Embryonic facial prominence (tissue), 1 donor: ENCODE measurements around the gene IRGM.

Experiments
- DNase-seq: peaks from one replicate; pipeline ENCODE4 v3.0.0-alpha.2; 2016; ENCODE audit errors: extremely low spot score

The IRGM gene

DNA sequence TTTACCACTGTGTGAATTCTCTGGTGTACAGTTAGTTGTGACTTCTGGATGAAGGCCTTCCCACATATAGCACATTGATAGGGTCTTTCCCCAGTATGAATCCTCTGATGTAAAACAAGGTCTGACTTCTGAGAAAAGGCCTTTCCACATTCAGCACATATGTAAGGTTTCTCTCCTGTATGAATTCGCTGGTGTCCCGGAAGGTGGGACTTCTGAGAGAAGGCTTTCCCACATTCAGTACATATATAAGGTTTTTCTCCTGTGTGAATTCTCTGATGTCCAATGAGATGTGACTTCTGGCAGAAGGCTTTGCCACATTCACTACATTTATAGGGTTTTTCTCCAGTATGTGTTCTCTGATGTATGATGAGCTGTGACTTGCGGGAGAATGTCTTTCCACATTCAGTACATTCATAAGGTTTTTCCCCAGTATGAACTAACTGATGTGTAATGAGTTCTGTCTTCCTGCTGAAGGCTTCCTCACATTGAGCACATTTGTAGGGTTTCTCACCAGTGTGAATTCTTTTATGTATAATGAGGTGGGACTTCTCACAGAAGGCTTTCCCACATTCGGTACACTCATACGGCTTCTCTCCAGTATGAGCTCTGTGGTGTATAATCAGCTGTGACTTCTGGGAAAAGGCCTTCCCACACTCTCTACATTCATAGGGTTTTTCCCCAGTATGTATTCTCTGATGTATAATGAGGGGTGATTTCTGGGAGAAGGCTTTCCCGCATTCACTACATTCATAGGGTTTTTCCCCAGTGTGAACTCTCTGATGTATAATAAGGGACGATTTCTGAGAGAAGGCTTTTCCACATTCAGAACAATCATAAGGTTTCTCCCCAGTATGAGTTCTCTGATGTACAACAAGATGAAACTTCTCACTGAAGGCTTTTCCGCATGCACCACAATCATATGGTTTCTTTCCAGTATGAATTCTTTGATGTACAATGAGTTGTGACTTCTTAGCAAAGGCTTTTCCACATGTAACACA is 49.4 kb downstream of the IRGM start:
- DNase-seq = no peak
